Endothelial cell (in vitro differentiated cells): Measurements from ENCODE around the gene PLXDC1. TPM values are rescaled to one million over a fixed set of nuclear protein-coding genes. Genes with fewer than 3 reads are reported as not detected.

Experiments used
- DNase-seq: peaks from one replicate; pipeline ENCODE4 v3.0.0; 2021; ENCODE audit warnings: low spot score
- H3K27ac Mint-ChIP-seq: one replicate; pipeline ENCODE4 v1.8.0; 2021; ENCODE audit warnings: mixed read lengths, inconsistent platforms; ENCODE audit not compliant: unreplicated experiment
- H3K27me3 Mint-ChIP-seq: one replicate; pipeline ENCODE4 v1.8.0; 2021; ENCODE audit warnings: mild to moderate bottlenecking, moderate library complexity, mixed read lengths, inconsistent platforms; ENCODE audit not compliant: unreplicated experiment
- H3K36me3 Mint-ChIP-seq: one replicate; pipeline ENCODE4 v1.8.0; 2021; ENCODE audit warnings: mild to moderate bottlenecking, low read depth, mixed read lengths, inconsistent platforms; ENCODE audit not compliant: unreplicated experiment
- H3K4me1 Mint-ChIP-seq: one replicate; pipeline ENCODE4 v1.8.0; 2021; ENCODE audit warnings: mild to moderate bottlenecking, mixed read lengths, inconsistent platforms; ENCODE audit not compliant: unreplicated experiment
- H3K4me3 Mint-ChIP-seq: one replicate; pipeline ENCODE4 v1.8.0; 2021; ENCODE audit warnings: mild to moderate bottlenecking, mixed read lengths, inconsistent platforms; ENCODE audit not compliant: unreplicated experiment
- H3K9me3 Mint-ChIP-seq: one replicate; pipeline ENCODE4 v1.8.0; 2021; ENCODE audit warnings: mixed read lengths, inconsistent platforms; ENCODE audit not compliant: unreplicated experiment
- CTCF ChIP-seq: fragments of 200-600 bp; sonication (generic); IDR thresholded peaks from one replicate; pipeline ENCODE4 v1.5.0; 2021; ENCODE audit warnings: antibody characterized with exemption; ENCODE audit not compliant: unreplicated experiment
- total RNA-seq: library from RNA; stranded (reverse); fragmentation: NEBNext Ultra II Directional; extraction: Animal tissue kit (Norgen Biotek cat#: 25700); gene quantifications from one replicate; pipeline ENCODE4 v1.2.1, GENCODE V29; 2021; ENCODE audit not compliant: unreplicated experiment

Gene PLXDC1
- total RNA-seq, 1 donor from 2014 or later = 3.7 TPM

- H3K27ac Mint-ChIP-seq = no peak overlapping the region
- no peak for TF ChIP-seq CTCF
- H3K36me3 Mint-ChIP-seq = no peaks in the 10 kb centered on the region
- H3K9me3 Mint-ChIP-seq = no peaks in the 10 kb centered on the region
- peak overlapping the region; percentile 24 for H3K4me3 Mint-ChIP-seq
- no peaks in the 10 kb centered on the region for H3K4me1 Mint-ChIP-seq
- H3K27me3 Mint-ChIP-seq = peaks cover 5% of the 10 kb centered on the region
- DNase-seq = no peak
These were observed 52.8 kb downstream of the PLXDC1 start for GRCh38 chr17:39098588-39098987.

GRCh38 chr17:39097537-39097936 lies 53.9 kb downstream of the PLXDC1 start:
- Mint-ChIP-seq H3K9me3 (no peaks in the 10 kb centered on the region), H3K27ac (no peak overlapping the region), H3K36me3 (no peaks in the 10 kb centered on the region), H3K4me3 (no peak overlapping the region), H3K4me1 (peaks cover 3% of the 10 kb centered on the region), H3K27me3 (peaks cover 5% of the 10 kb centered on the region)
- no peak for DNase-seq
- TF ChIP-seq CTCF = no peak

- no peak for DNase-seq
- H3K36me3 Mint-ChIP-seq = no peaks in the 10 kb centered on the region
- H3K27me3 Mint-ChIP-seq = peaks cover 5% of the 10 kb centered on the region
- no peak for TF ChIP-seq CTCF
- H3K9me3 Mint-ChIP-seq = no peaks in the 10 kb centered on the region
- H3K4me1 Mint-ChIP-seq = peaks cover 7% of the 10 kb centered on the region
- no peak overlapping the region for H3K4me3 Mint-ChIP-seq
- no peak overlapping the region for H3K27ac Mint-ChIP-seq
These were observed 54.3 kb downstream of the PLXDC1 start for GRCh38 chr17:39097150-39097519.

- DNase-seq = no peak
- peaks cover 7% of the 10 kb centered on the region for H3K4me1 Mint-ChIP-seq
- no peak for TF ChIP-seq CTCF
- H3K4me3 Mint-ChIP-seq = no peak overlapping the region
- H3K36me3 Mint-ChIP-seq = no peaks in the 10 kb centered on the region
- H3K9me3 Mint-ChIP-seq = no peaks in the 10 kb centered on the region
- H3K27me3 Mint-ChIP-seq = peaks cover 5% of the 10 kb centered on the region
- no peak overlapping the region for H3K27ac Mint-ChIP-seq
These were observed 54.8 kb downstream of the PLXDC1 start for GRCh38 chr17:39096508-39097149.

- no peaks in the 10 kb centered on the region for H3K36me3 Mint-ChIP-seq
- H3K9me3 Mint-ChIP-seq = no peaks in the 10 kb centered on the region
- TF ChIP-seq CTCF = no peak
- no peak overlapping the region for H3K4me3 Mint-ChIP-seq
- peaks cover 13% of the 10 kb centered on the region for H3K4me1 Mint-ChIP-seq
- peaks cover 6% of the 10 kb centered on the region for H3K27me3 Mint-ChIP-seq
- DNase-seq = no peak
- no peak overlapping the region for H3K27ac Mint-ChIP-seq
These were observed 56.1 kb downstream of the PLXDC1 start for GRCh38 chr17:39095309-39095686.
